HUDEP-2 (cell line): ENCODE data around the gene ACBD5.

Source experiments
- DNase-seq, 76 experiments: peaks; one replicate each; lab custom pipeline; 2025; ENCODE audit not compliant: unreplicated experiment in 76 of 76; lab: John Stamatoyannopoulos, UW

The ACBD5 gene

GRCh38 chr10:27155066-27155754 lies 85.4 kb downstream of the ACBD5 start, which contains the start of gene MASTL:
MASTL (plus strand) TSS chr10:27155352; CDS start chr10:27155427, 75 bp downstream.
- peak in 75 of 76 experiments; percentile 17 to 93 (median 83) for DNase-seq

DNA sequence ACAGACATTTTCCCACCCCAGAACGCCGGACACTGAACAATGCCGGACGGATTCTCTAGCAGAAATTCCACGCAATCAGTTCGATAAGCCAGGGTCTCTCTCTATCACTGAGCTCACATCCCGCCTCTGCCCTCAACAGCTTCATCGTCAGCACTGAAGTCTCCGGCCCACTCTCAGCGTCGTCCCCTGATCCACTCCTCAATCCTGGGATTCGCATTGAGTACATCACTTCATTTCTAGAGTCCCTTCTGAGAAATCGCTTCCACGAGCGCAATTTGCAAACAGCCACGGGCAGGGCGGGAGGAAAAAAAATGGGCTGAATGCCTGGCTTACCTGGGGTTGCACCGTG lies 86.8 kb downstream of the ACBD5 start:
- peak in 25 of 76 experiments; percentile 1 to 53 (median 23) for DNase-seq

DNA sequence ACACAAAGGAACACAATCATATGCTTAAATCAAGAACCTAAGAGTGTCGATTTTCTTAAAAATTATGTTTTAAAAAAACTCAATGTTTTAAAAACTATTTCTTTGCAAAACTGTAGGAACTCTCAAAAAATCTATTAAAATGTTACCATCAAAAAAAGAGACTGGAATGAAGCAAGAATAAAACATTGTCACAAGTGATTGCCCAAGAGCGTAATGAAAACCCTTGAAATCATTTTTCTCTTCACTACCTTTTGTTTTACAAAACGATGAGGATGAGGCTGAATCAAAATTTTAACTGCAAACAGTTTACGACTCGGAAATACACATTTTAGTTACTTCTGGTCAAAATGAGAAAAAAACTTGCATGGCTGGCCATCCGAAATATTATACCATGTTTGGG lies 87.3 kb downstream of the ACBD5 start:
- no peak for DNase-seq

DNA sequence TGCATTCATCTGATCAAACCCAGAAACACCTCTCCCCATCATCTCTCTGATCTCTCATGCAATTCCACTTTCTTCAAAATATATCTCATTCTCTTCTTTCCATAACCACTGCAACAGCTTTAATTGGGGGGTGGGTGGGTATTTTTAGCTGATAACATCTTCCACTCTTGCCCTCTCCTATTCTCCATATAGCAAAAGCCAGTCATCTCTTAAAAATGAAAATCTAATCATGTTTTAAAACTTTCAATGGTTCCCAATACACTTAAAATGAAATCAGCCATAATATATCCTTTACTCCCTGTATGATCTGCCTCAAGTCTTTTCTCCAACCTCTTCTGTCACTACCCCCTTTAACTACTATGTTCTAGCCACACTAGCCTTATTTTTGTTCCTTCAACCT lies 87.9 kb downstream of the ACBD5 start:
- no peak for DNase-seq

- DNase-seq, result no peak
Measured at GRCh38 chr10:27150261-27150660, 90.3 kb downstream of the ACBD5 start.

- DNase-seq, result no peak
Measured at GRCh38 chr10:27147701-27148100, 92.9 kb downstream of the ACBD5 start.

DNA sequence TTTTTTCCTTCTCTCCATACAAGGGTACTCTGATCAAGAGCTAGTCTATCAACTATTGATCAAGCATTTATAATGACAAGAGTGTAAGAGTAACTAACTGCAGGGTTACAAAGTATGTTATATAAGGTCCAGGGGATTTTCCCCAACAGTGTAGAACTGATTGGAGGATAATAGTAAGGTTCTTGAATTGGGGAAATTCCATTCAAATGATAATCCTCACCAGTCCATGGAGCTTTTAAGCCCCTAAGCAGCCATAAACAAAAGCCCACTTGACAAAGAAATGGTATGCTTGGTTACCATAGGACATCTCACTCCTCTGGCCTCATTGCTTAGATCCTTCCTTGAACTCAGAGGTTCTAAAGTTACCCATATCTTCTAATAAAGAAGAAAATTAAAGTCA lies 94.7 kb downstream of the ACBD5 start:
- DNase-seq, result no peak
